PFSK-1 (cell line): Measurements from ENCODE around the gene ZNF239. TPM values are rescaled to one million over a fixed set of nuclear protein-coding genes. Genes with fewer than 3 reads are reported as not detected.

Experiments used
- FOXP2 ChIP-seq: optimal IDR thresholded peaks from 2 replicates; pipeline ENCODE3; 2011; ENCODE audit warnings: borderline replicate concordance, control low read depth, inconsistent platforms; ENCODE audit not compliant: insufficient read depth; ENCODE audit errors: extremely low read length, extremely low read depth
- POLR2AphosphoS5 ChIP-seq: IDR thresholded peaks from 2 replicates; pipeline ENCODE4 v1.6.1; 2012; ENCODE audit warnings: low read depth, mild to moderate bottlenecking, control low read depth, low read length, moderate library complexity
- REST ChIP-seq, 2 experiments: IDR thresholded peaks; 2 replicates each; pipeline versions ENCODE4 v1.6.1 to v1.8.0; 2011 to 2012; ENCODE audit warnings: low read depth in 2 of 2, low read length in 2 of 2, control low read depth in 1 of 2, inconsistent platforms in 1 of 2, mild to moderate bottlenecking in 1 of 2, moderate library complexity in 1 of 2; ENCODE audit not compliant: insufficient read depth in 1 of 2
- SIN3A ChIP-seq: IDR thresholded peaks from 2 replicates; pipeline ENCODE4 v1.6.1; 2012; ENCODE audit warnings: mild to moderate bottlenecking, low read length, moderate library complexity, borderline replicate concordance; ENCODE audit not compliant: insufficient read depth
- TAF1 ChIP-seq: IDR thresholded peaks from 2 replicates; pipeline ENCODE4 v1.6.1; 2012; ENCODE audit warnings: low read length, control low read depth, borderline replicate concordance; ENCODE audit not compliant: insufficient read depth
- polyA plus RNA-seq: library from polyadenylated mRNA; unstranded; fragments of >200 nt; gene quantifications from one replicate; pipeline ENCODE4 v1.2.1, GENCODE V29; 2012; ENCODE audit warnings: low read depth, missing spikeins; ENCODE audit not compliant: insufficient read length

The ZNF239 gene
- polyA plus RNA-seq = 0.54 TPM

DNA sequence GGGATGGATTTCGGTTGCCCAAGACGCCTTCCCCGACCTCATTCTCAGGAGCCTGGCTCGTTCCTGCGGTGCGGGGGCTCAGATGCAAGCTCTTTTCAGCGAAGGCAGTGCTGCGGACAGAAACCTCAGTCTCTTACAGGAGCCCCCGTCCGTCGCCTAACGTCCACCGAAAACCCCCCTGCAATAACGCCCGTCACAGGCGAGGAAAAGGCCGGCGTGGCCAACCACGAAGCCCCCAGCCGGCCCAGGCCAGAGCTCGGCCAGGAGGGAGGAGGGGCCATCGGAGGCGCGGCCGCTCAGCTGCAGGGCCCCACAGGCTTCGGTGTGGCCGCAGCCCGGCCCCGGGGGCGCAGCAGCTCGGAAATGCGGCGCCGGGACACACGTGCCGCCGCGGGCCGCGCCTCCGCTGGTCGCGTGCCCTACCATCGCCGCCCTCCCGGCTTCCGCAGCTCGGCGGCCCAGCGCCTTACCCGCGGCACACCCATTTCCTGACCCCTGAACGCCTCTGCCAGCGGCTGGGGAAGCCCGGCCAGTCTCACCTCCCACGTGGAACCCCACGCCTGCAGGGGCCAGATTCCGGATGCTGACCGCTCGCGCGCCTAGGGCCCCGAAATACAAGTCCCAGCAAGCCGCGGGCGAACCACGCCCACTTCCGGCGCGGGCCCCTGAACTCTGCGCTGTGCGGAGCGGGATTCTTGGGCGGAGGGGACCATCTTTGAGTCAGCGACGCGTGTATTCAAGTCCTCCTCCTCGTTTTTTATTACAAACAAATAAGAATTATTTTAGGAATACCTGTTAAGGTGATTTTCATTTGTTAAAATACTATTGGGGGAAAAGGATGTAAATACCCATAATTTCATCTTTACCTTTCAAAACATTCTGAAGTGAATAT is at the start of gene ZNF239:
Gene ZNF239, minus strand, starts transcription at position 616 of the 892 bp plus-strand sequence. CDS start 16,537 bp downstream, outside the sequence.
- TF ChIP-seq POLR2AphosphoS5 (no peak), SIN3A (no peak), FOXP2 (no peak), TAF1 (no peak), REST (IDR thresholded peaks at IDR 0.05; ENCODE audit: insufficient read depth in 1 of 2, low read depth in 2 of 2, low read length in 2 of 2) (no peak)

DNA sequence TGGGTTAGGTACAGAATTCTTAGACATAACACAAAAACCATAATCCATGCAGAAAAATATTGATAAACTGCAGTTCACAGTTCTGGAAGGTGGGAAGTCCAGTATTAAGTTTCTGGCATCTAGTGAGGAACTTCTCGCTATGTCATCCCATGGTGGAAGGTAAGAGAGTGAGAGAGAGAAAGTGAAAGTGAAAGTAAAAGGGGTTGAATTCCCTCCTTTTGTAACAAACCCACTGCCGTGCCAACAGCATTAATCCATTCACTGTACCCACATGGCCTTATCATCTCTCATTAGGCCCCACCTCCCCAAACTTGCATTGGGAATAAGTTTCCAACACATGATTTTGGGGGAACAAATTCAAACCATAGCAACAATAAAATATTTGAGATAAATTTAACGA is 48.9 kb upstream of the ZNF239 start:
- TF ChIP-seq POLR2AphosphoS5 (no peak), REST (IDR thresholded peaks at IDR 0.05; ENCODE audit: insufficient read depth in 1 of 2, low read depth in 2 of 2, low read length in 2 of 2) (no peak), TAF1 (no peak), FOXP2 (no peak), SIN3A (no peak)

DNA sequence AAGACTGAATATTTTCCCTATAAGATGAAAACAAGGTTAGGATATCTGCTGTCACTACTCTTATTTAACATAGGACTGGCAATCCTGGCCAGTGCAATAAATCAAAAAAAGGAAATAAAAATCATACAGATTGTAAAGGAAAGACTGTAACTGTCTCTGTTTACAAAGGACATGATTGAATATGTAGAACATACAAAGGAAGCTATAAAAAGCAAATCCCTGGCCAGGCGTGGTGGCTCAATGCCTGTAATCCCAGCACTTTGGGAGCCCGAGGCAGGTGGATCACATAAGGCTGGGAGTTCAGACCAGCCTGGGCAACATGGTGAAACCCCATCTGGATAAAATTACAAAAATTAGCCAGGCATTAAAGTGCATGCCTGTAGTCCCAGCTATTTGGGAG is 47.6 kb upstream of the ZNF239 start:
- TF ChIP-seq REST (IDR thresholded peaks at IDR 0.05; ENCODE audit: insufficient read depth in 1 of 2, low read depth in 2 of 2, low read length in 2 of 2) = no peak
- TF ChIP-seq TAF1 = no peak
- TF ChIP-seq SIN3A = no peak

- no peak for TF ChIP-seq POLR2AphosphoS5
- TF ChIP-seq TAF1 = no peak
- no peak for TF ChIP-seq FOXP2
- no peak for TF ChIP-seq SIN3A
- no peak for TF ChIP-seq REST (IDR thresholded peaks at IDR 0.05; ENCODE audit: insufficient read depth in 1 of 2, low read depth in 2 of 2, low read length in 2 of 2)
Measured at GRCh38 chr10:43619368-43619767, 45.0 kb upstream of the ZNF239 start.
